Measurements from ENCODE around the gene GABARAPL2. TPM values are rescaled to one million over a fixed set of nuclear protein-coding genes. Genes with fewer than 3 reads are reported as not detected.

GABARAPL2 gene
- total RNA-seq, 4 donors from 2014 or later, result 74.6 to 118 (median 105) TPM

GRCh38 chr16:75589306-75589705 lies 23.1 kb downstream of the GABARAPL2 start:
- TF ChIP-seq CTCF (IDR thresholded peaks at IDR 0.05; ENCODE audit: low read depth), result no peak

- no peak for TF ChIP-seq CTCF (IDR thresholded peaks at IDR 0.05; ENCODE audit: low read depth)
Observed at GRCh38 chr16:75590920-75591843, 25.0 kb downstream of the GABARAPL2 start.

GRCh38 chr16:75593308-75593707 lies 27.1 kb downstream of the GABARAPL2 start:
- no peak for TF ChIP-seq CTCF (IDR thresholded peaks at IDR 0.05; ENCODE audit: low read depth)

GRCh38 chr16:75593825-75594820 lies 27.9 kb downstream of the GABARAPL2 start:
- TF ChIP-seq CTCF (IDR thresholded peaks at IDR 0.05; ENCODE audit: low read depth), result no peak

- TF ChIP-seq CTCF (IDR thresholded peaks at IDR 0.05; ENCODE audit: low read depth), result no peak
Observed at GRCh38 chr16:75599452-75600277, 33.5 kb downstream of the GABARAPL2 start.

GRCh38 chr16:75603241-75603640 lies 37.1 kb downstream of the GABARAPL2 start:
- TF ChIP-seq CTCF (IDR thresholded peaks at IDR 0.05; ENCODE audit: low read depth), result no peak
